HG02610 (cell line): ENCODE results near the gene ADAMTS17.

ENCODE experiments used
- ATAC-seq: cut with Tn5 transposase; IDR thresholded peaks from one replicate; pipeline ENCODE4 v1.9.1; 2021; ENCODE audit warnings: mild to moderate bottlenecking, moderate library complexity; ENCODE audit not compliant: unreplicated experiment

ADAMTS17 gene

GRCh38 chr15:100175406-100176114 is 166.2 kb downstream of the ADAMTS17 start:
- no peak for ATAC-seq

- no peak for ATAC-seq
Measured at GRCh38 chr15:100174904-100175275, 166.9 kb downstream of the ADAMTS17 start.

DNA sequence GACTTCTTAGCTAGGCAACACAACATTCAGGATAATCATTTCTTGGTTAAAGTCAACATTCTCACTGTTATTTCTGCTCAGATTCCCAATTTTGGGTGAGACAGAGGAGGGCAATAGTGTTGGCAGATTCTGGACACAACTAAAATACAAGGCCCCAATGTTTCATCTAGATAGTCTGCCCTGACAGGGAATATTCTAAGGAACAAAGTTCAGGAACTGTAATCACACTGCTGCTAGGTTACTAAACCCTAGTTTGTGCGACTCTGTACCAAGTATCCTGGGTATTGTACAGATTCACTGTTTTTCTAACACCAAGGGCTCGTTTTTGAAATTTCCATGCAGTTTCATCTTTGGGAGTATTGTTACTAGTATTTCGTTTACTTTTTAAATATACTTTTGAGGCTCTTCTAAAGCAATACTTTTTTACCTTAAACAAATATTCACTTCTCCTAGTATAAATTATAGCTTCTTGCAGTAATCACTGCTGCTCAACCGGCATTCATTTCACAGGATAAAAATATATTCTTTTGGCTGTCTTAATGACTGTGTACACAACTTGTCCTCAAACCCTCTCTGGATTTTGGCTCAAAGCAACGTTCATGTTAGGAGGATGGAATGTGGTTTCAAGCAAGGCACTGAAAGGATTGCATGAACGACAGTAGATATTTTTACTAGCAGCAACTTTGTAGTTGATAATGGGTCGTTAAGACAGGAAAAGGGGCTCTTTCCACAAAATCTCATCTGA is 167.4 kb downstream of the ADAMTS17 start:
- ATAC-seq, result no peak

DNA sequence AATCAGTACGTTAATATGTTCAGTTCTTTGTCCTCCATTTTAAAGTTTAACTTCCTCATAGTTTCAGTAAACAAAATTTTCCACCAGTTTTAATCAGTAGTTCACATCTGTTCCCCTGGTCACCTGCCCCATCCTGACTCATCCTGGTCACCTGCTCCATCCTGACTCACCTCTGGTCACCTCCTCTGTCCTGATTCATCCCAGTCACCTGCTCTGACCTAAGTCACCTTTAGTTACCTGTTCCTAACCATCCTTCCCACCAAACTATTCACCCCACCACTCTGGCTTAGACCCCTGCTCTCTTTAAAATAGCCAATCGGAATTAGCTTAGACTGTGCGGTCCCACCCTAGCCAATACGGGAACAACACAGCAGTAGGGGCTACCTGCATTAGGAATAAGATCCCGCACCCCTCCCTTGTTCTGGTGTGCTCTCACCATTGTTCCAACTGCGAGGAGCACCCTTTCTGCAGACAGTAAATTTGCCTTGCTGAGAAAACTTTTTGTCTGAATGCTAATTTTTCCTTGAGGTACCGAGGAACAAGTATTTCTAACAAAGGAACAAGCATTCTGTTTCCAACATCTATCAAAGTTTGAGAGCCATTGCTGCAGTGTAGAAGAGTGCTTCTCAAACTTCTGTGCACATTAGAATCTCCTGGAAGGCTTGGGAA is 169.3 kb downstream of the ADAMTS17 start:
- ATAC-seq, result no peak

DNA sequence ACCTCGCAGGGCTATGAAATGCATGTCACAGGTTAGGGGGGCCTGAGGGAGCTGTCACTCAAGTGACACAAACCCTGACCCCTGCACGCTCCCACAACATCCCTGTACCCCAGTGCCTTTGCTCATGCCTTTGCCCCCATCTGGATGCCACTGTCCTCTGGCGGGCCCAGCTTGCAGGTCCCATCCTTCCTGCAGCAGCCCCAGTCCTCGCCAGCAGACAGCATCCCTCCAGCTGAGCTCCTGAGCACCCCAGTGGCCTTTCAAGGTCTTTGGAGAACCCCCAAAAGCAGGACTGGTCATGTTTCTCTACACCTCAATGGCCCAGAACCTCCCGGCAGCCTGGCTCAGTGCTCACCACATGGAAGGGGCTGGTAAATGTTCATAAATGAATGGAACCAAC is 170.4 kb downstream of the ADAMTS17 start:
- ATAC-seq, result no peak

GRCh38 chr15:100170291-100171210 is 171.2 kb downstream of the ADAMTS17 start:
- ATAC-seq, result peak; percentile 95

- ATAC-seq, result no peak
Measured at GRCh38 chr15:100169615-100170290, 172.0 kb downstream of the ADAMTS17 start.

GRCh38 chr15:100168787-100169186 is 173.0 kb downstream of the ADAMTS17 start:
- ATAC-seq, result no peak

- no peak for ATAC-seq
Measured at GRCh38 chr15:100167884-100168375, 173.8 kb downstream of the ADAMTS17 start.

DNA sequence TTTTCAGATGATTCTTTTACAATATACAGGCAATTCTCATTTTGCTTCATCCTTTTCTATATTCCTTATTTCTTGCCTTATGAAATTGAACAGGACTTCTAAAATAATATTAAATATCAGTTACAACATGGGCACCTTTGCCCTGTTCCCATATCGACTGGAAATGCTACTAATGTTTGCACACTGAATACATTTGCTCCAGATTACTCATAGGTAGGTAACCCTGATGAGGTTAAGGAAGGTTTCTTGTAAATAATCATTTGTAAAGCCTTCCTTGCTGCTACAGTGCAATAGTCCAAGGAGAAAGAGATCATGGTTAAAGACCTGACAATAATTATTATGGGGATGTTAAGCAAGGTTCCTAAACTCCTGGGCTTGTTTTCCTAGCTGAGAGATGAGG is 175.5 kb downstream of the ADAMTS17 start:
- ATAC-seq, result no peak

DNA sequence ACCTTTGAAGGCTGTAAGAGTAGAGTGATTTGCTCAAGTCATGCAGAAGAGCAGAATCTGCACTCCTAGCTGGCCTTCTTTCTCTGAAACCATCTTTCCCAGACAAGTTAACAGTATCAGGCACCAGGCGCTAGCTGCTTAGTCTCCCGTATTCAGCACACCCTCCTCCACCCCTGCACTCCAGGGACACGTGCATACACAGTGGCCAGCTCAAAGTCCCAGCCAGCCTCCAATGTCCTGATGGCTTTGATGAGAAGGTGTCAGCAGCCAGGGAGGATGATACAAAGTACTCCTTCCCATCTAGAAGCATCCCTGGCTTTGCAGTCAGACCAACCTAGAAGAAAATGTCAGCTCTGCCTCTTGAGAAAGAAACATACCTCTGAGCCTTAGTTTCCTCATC is 177.8 kb downstream of the ADAMTS17 start:
- no peak for ATAC-seq

- ATAC-seq, result no peak
Measured at GRCh38 chr15:100160953-100161352, 180.8 kb downstream of the ADAMTS17 start.

- ATAC-seq, result no peak
Measured at GRCh38 chr15:100159436-100159835, 182.3 kb downstream of the ADAMTS17 start.

DNA sequence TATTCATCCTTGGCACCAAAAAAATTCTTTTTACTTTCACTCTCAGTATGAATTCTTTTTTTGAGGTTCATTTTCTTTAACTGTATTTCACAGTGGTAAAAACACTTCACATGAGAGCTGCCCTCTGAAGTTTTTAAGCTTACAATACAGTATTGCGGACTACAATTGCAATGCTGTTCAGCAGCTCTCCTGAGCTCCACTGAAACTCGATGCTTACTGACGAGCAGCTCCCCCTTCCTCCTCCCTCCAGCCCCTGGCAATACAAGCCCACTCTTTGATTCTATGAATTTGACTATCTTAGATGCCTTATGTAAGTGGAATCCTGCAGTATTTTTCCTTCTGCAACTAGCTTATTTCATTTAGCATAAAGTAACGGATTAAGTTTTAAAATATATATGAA is 183.4 kb downstream of the ADAMTS17 start:
- no peak for ATAC-seq

DNA sequence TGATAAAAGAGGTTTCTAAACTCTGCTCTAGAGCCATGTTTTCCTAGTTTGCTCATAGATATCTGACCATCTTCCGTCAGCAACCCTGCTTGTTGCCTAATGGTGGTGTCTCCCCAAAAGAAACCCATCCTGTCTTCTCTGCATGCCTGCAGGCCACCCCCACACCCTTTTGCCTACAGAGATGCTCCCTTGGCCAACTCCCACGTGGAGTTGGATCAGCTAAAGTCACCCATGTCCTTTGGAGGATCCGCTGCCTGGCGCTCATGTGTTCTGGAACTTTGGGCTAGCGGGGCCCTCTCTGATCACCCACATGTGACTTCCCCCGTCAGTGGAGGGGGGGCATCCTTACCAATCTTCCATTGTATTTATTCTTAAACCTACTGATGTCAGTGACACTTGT is 185.6 kb downstream of the ADAMTS17 start:
- ATAC-seq, result no peak

DNA sequence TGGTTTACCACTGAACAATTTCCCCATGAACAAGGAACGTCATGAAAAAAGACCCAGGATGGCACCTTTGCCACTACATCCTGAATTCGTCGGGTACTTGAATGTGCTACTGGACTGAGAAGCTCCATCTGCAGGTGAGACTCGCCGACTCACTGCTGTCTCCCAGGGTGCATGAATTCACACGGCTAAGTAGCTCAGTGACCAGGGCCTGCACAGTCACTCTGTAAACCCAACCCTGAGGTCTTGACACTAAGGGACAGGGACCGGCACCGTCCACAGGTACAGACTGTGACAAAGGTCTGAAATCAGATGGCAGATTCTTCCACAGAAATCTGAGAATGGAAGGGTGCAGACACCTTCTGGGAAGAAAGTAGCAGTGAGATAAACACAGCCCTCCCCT is 187.4 kb downstream of the ADAMTS17 start:
- ATAC-seq, result no peak

- no peak for ATAC-seq
Measured at GRCh38 chr15:100152463-100152862, 189.3 kb downstream of the ADAMTS17 start.

DNA sequence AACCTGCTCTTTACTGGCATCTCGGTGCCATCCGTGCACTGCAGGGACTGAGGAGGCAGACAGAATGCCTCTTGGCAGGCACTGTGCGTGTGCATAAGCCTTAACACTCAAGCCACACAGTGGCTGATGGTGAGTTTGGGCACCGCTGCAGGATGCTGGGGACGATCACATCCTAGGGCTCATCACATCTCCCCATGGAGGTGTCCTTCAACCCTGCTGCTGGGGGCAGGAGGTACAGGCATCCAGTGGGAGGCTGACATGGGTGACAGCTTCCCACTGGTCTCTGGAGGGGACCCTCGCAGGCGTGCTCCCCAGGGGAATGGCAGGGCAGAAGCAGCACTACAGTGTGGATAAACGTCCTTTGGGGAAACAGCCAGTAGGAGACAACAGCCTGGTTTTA is 190.9 kb downstream of the ADAMTS17 start:
- no peak for ATAC-seq

DNA sequence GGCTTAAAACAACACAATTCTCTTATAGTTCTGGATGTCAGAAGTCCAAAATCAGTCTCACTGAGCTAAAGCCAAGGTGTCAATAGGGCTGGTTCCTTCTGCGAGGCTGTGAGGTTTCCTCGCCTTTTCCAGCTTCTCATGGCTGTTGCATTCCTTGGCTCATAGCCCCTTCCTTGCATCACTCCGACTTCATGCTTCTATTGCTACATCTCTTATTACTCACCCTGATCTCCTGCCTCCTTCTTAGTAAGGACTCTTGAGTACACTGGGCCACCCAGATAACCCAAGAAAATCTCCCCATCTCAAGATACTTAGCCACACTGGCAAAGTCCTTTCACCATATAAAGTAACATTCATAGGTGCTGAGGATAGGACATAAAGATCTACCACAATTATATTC is 193.9 kb downstream of the ADAMTS17 start:
- ATAC-seq, result no peak

DNA sequence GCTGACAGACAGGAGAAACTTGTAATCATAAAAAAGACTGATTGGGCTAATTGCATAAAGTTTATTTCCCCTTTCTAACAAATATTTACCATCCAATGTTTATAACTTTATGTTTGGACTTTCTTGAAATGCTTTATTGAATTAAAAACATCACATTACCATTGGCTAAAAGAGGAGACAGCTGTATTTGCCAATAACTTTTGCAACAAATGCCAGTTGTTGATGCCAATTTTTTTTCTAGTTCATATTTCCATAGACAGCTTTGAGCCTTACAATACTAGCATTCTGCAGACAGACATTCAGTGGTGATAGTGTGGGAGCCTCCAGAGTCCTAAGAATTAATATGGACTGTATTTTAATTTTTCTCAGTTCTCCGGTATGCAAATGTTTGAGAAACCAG is 198.4 kb downstream of the ADAMTS17 start:
- ATAC-seq, result no peak
